Mucosa of descending colon (tissue), 3 donors: ENCODE measurements around the gene MAGOH. TPM values are rescaled to one million over a fixed set of nuclear protein-coding genes. Genes with fewer than 3 reads are reported as not detected.

Experiments used
- ATAC-seq: fragments of 200-7000 bp; cut with Tn5 transposase; one replicate; pipeline ENCODE4 v1.9.1; 2020; ENCODE audit warnings: mild to moderate bottlenecking, moderate library complexity
- DNase-seq, 3 donors: peaks; one replicate each; pipeline ENCODE4 v3.0.0-alpha.2; 2020
- H3K36me3 ChIP-seq: fragments of 200-600 bp; one replicate; pipeline ENCODE4 v1.8.0; 2021; ENCODE audit warnings: low read depth, mild to moderate bottlenecking
- H3K4me1 ChIP-seq: fragments of 200-600 bp; one replicate; pipeline ENCODE4 v1.8.0; 2021; ENCODE audit warnings: low read depth, mild to moderate bottlenecking
- H3K4me3 ChIP-seq: fragments of 200-600 bp; one replicate; pipeline ENCODE4 v1.8.0; 2021; ENCODE audit warnings: mild to moderate bottlenecking
- H3K9me3 ChIP-seq: fragments of 200-600 bp; one replicate; pipeline ENCODE4 v1.8.0; 2021; ENCODE audit warnings: mild to moderate bottlenecking
- intact Hi-C, 2 donors: fragments of 100-400 bp; cut with DNase I in 1 of 2; cut with micrococcal nuclease in 1 of 2; formaldehyde crosslinking; loops; one replicate each; pipeline versions ENCODE4 v1.11.0 to v1.11.1; 2022; cut with DNase I, micrococcal nuclease
- total RNA-seq, 3 donors: library from RNA; stranded (reverse); fragmentation: NEBNext Ultra II Directional in 2 of 3; extraction: Animal tissue kit (Norgen Biotek cat#: 25700) in 2 of 3; gene quantifications; one replicate each; pipeline versions ENCODE4 v1.2.1 to v1.2.4, GENCODE V29; 2021 to 2023
- TF ChIP-seq, protein P1 (sequence below): fragments of 200-600 bp; IDR thresholded peaks from one replicate; pipeline ENCODE4 v1.8.0; 2022; ENCODE audit warnings: antibody characterized with exemption, mild to moderate bottlenecking
- donor health status: DM: no; HTN: no; CAD: no; lungs with moderate emphysema.
- donor health status: DM: no; HTN: no; CAD: no.
- donor health status: DM: no; HTN: yes; CAD: no.

MAGOH gene
- total RNA-seq, 3 donors from 2014 or later: 30.3 to 36.3 (median 34.9) TPM

GRCh38 chr1:53218201-53218600 is 20.1 kb downstream of the MAGOH start:
- intact Hi-C loops: no loop called here
- Histone ChIP-seq H3K9me3 (no peaks in the 10 kb centered on the region), H3K36me3 (no peaks in the 10 kb centered on the region), H3K4me3 (no peak overlapping the region), H3K4me1 (peaks cover 10% of the 10 kb centered on the region)
- ATAC-seq (no peak), DNase-seq (no peak)
- TF ChIP-seq, protein P1, sequence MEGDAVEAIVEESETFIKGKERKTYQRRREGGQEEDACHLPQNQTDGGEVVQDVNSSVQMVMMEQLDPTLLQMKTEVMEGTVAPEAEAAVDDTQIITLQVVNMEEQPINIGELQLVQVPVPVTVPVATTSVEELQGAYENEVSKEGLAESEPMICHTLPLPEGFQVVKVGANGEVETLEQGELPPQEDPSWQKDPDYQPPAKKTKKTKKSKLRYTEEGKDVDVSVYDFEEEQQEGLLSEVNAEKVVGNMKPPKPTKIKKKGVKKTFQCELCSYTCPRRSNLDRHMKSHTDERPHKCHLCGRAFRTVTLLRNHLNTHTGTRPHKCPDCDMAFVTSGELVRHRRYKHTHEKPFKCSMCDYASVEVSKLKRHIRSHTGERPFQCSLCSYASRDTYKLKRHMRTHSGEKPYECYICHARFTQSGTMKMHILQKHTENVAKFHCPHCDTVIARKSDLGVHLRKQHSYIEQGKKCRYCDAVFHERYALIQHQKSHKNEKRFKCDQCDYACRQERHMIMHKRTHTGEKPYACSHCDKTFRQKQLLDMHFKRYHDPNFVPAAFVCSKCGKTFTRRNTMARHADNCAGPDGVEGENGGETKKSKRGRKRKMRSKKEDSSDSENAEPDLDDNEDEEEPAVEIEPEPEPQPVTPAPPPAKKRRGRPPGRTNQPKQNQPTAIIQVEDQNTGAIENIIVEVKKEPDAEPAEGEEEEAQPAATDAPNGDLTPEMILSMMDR: no peak

DNA sequence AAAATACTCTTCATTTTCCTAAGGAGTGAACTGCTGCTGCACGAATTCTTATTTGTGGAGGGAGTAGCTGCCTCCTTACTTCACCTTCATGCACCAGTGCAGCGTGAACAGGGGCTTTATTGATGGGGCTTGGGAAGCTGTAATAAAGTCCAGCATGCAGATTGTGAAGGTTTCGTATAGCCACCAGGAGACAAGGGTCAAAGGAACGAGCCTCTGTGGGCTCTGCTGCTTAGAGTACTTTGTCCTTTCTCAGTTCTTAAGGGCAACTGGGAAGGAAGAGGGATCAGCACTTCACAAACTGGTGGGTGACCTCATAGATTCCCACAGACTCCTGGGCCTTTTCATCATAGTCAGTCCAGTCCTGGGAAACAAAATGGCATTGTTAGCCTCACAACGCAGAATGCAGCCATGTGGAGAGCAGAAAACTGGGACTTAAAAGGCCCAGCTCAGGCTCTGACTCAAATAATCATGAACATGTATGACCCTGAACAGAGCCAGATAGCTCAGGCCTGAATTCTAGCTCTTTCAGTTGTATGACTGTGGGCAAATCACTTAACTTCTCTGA is 23.9 kb downstream of the MAGOH start:
- H3K4me3 ChIP-seq: no peak overlapping the region
- H3K9me3 ChIP-seq: no peaks in the 10 kb centered on the region
- DNase-seq: no peak
- peaks cover 12% of the 10 kb centered on the region for H3K36me3 ChIP-seq
- TF ChIP-seq, protein P1: no peak
- intact Hi-C loops: no loop called here
- H3K4me1 ChIP-seq: peaks cover 3% of the 10 kb centered on the region
- no peak for ATAC-seq

DNA sequence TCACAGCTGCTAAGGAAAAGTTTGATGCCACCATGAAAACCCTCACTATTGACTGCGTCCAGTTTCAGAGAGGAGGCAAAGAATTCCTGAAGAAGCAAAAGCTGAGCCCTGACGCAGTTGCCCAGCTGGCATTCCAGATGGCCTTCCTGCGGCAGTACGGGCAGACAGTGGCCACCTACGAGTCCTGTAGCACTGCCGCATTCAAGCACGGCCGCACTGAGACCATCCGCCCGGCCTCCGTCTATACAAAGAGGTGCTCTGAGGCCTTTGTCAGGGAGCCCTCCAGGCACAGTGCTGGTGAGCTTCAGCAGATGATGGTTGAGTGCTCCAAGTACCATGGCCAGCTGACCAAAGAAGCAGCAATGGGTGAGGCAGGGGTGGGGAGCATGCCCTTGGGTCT is 27.4 kb downstream of the MAGOH start:
- H3K4me3 ChIP-seq: no peak overlapping the region
- intact Hi-C loops: no loop called here
- DNase-seq: no peak
- no peak for ATAC-seq
- H3K9me3 ChIP-seq: peaks cover 8% of the 10 kb centered on the region
- no peaks in the 10 kb centered on the region for H3K4me1 ChIP-seq
- TF ChIP-seq, protein P1: no peak
- peaks cover 16% of the 10 kb centered on the region for H3K36me3 ChIP-seq

DNA sequence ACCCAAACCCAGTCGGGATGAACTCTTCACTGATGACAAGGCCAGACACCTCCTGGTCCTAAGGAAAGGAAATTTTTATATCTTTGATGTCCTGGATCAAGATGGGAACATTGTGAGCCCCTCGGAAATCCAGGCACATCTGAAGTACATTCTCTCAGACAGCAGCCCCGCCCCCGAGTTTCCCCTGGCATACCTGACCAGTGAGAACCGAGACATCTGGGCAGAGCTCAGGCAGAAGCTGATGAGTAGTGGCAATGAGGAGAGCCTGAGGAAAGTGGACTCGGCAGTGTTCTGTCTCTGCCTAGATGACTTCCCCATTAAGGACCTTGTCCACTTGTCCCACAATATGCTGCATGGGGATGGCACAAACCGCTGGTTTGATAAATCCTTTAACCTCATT is 28.0 kb downstream of the MAGOH start:
- TF ChIP-seq, protein P1: no peak
- intact Hi-C loops: no loop called here
- DNase-seq (no peak), ATAC-seq (no peak)
- Histone ChIP-seq H3K36me3 (peaks cover 16% of the 10 kb centered on the region), H3K4me1 (no peaks in the 10 kb centered on the region), H3K4me3 (no peak overlapping the region), H3K9me3 (peaks cover 14% of the 10 kb centered on the region)

DNA sequence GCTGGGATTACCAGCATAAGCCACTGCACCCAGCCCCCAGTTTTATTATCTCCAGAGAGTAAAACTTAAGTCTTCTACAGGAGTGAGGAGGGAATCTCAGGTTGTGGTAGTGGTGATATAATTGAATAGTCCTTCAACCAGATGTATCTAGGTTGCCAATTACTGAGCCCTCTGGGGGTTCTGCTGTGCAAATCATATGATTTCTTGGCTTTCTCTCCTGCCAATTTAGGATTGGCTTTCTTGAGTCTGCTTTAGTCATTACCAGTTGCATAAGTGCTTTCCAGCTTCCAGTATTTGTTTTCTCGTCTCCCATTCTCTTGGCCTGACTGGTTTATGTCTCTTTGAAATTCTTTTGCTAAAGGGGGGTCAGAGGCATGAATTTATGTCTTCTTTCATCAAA is 30.6 kb downstream of the MAGOH start:
- TF ChIP-seq, protein P1: no peak
- ATAC-seq (no peak), DNase-seq (no peak)
- Histone ChIP-seq H3K4me1 (no peaks in the 10 kb centered on the region), H3K9me3 (peaks cover 17% of the 10 kb centered on the region), H3K36me3 (peaks cover 23% of the 10 kb centered on the region), H3K4me3 (no peak overlapping the region)
- intact Hi-C loops: no loop called here
